CD14-positive monocyte (primary cell): ENCODE data around the gene CNTN5. TPM values are rescaled to one million over a fixed set of nuclear protein-coding genes. Genes with fewer than 3 reads are reported as not detected.

Source experiments
- DNase-seq, 3 donors: peaks; one replicate each; pipeline ENCODE4 v3.0.0-alpha.2; 2011 to 2022
- H2AFZ ChIP-seq: 2 replicates; pipeline ENCODE4 v1.6.0; 2012; ENCODE audit warnings: mild to moderate bottlenecking, low read depth, low read length, inconsistent platforms; ENCODE audit not compliant: insufficient read depth, poor library complexity, severe bottlenecking
- H3K27ac ChIP-seq, 2 donors: 1 replicate in 1 of 2; 2 replicates in 1 of 2; pipeline ENCODE4 v1.5.1; 2012 to 2013; ENCODE audit warnings: low read length in 2 of 2, control low read depth in 1 of 2, inconsistent platforms in 1 of 2, low read depth in 1 of 2, mild to moderate bottlenecking in 1 of 2
- H3K27me3 ChIP-seq, 2 donors: one replicate each; pipeline versions ENCODE4 v1.6.0 to v1.6.1; 2011 to 2013; ENCODE audit warnings: low read length in 2 of 2; ENCODE audit not compliant: control insufficient read depth in 2 of 2, insufficient read depth in 2 of 2
- H3K36me3 ChIP-seq, 2 donors: replicated peaks in 1 of 2; 1 replicate in 1 of 2; 2 replicates in 1 of 2; pipeline versions ENCODE4 v1.5.1 to v1.6.1; 2012 to 2013; ENCODE audit warnings: low read length in 2 of 2, control low read depth in 1 of 2, inconsistent platforms in 1 of 2, mild to moderate bottlenecking in 1 of 2; ENCODE audit not compliant: insufficient read depth in 2 of 2, control insufficient read depth in 1 of 2
- H3K4me1 ChIP-seq, 2 donors: 1 replicate in 1 of 2; 2 replicates in 1 of 2; pipeline versions ENCODE4 v1.5.1 to v1.6.1; 2012 to 2013; ENCODE audit warnings: low read length in 2 of 2, control low read depth in 1 of 2, inconsistent platforms in 1 of 2, mild to moderate bottlenecking in 1 of 2, moderate library complexity in 1 of 2; ENCODE audit not compliant: insufficient read depth in 2 of 2, control insufficient read depth in 1 of 2
- H3K4me2 ChIP-seq: replicated peaks from 2 replicates; pipeline ENCODE3; 2012; ENCODE audit warnings: low read length, moderate library complexity, mild to moderate bottlenecking; ENCODE audit not compliant: poor library complexity, severe bottlenecking; ENCODE audit errors: extremely low read depth
- H3K4me3 ChIP-seq, 3 experiments: fragments of 200-600 bp in 1 of 3; sonication (generic) in 1 of 3; replicated peaks in 1 of 3; 1 replicate in 2 of 3; 2 replicates in 1 of 3; pipeline ENCODE4 v1.5.1; 2011 to 2013; ENCODE audit warnings: low read length in 3 of 3, mild to moderate bottlenecking in 3 of 3, control low read depth in 2 of 3, low read depth in 2 of 3, inconsistent platforms in 1 of 3, moderate library complexity in 1 of 3
- H3K79me2 ChIP-seq: 2 replicates; pipeline ENCODE4 v1.6.0; 2012; ENCODE audit warnings: mild to moderate bottlenecking, control low read depth, inconsistent platforms, low read length, moderate library complexity; ENCODE audit not compliant: insufficient read depth
- H3K9ac ChIP-seq: 2 replicates; pipeline ENCODE4 v1.6.0; 2017; ENCODE audit warnings: low read length, mild to moderate bottlenecking; ENCODE audit not compliant: insufficient read depth, poor library complexity, severe bottlenecking
- H3K9me3 ChIP-seq, 2 donors: replicated peaks in 1 of 2; 1 replicate in 1 of 2; 2 replicates in 1 of 2; pipeline versions ENCODE4 v1.5.1 to v1.6.1; 2012 to 2013; ENCODE audit warnings: low read length in 2 of 2, control low read depth in 1 of 2; ENCODE audit not compliant: control insufficient read depth in 1 of 2, insufficient read depth in 1 of 2
- H4K20me1 ChIP-seq: 2 replicates; pipeline ENCODE4 v1.6.0; 2012; ENCODE audit warnings: mild to moderate bottlenecking, low read length, control low read depth, moderate library complexity; ENCODE audit not compliant: insufficient read depth
- H3K27ac Mint-ChIP-seq, 7 donors: one replicate each; pipeline ENCODE4 v1.8.0; 2020; ENCODE audit warnings: mild to moderate bottlenecking in 7 of 7, mixed read lengths in 7 of 7, moderate library complexity in 6 of 7, inconsistent platforms in 2 of 7
- H3K27me3 Mint-ChIP-seq, 3 donors: one replicate each; pipeline ENCODE4 v1.8.0; 2021 to 2022; ENCODE audit warnings: low read depth in 3 of 3, mild to moderate bottlenecking in 3 of 3, mixed read lengths in 3 of 3, moderate library complexity in 3 of 3, inconsistent platforms in 1 of 3
- H3K36me3 Mint-ChIP-seq, 2 donors: one replicate each; pipeline ENCODE4 v1.8.0; 2020; ENCODE audit warnings: mixed read lengths in 2 of 2, inconsistent platforms in 1 of 2, mild to moderate bottlenecking in 1 of 2
- H3K4me1 Mint-ChIP-seq: one replicate; pipeline ENCODE4 v1.8.0; 2020; ENCODE audit warnings: mild to moderate bottlenecking, mixed read lengths
- H3K4me3 Mint-ChIP-seq, 2 donors: one replicate each; pipeline ENCODE4 v1.8.0; 2020; ENCODE audit warnings: mild to moderate bottlenecking in 2 of 2, mixed read lengths in 2 of 2, moderate library complexity in 1 of 2
- H3K9me3 Mint-ChIP-seq, 7 donors: one replicate each; pipeline ENCODE4 v1.8.0; 2020 to 2022; ENCODE audit warnings: mixed read lengths in 7 of 7, mild to moderate bottlenecking in 6 of 7, moderate library complexity in 6 of 7, inconsistent platforms in 2 of 7
- CTCF ChIP-seq: fragments of 200-600 bp; IDR thresholded peaks from one replicate; pipeline ENCODE4 v1.8.0; 2022; ENCODE audit warnings: antibody characterized with exemption, mild to moderate bottlenecking
- WGBS: methylation state at CpG from one replicate; pipeline ENCODE4 v1.1.5; 2013; ENCODE audit warnings: missing lambda C conversion rate; ENCODE audit not compliant: insufficient coverage; 5-methylcytosine and 5-hydroxymethylcytosine counted together
- intact Hi-C, 2 donors: fragments of 100-400 bp; cut with micrococcal nuclease; formaldehyde crosslinking; loops; one replicate each; pipeline versions ENCODE4 v1.15.0 to v1.15.1; 2023
- polyA plus RNA-seq, 3 donors: library from polyadenylated mRNA; depleted of rRNA in 1 of 3; unstranded in 2 of 3; stranded (reverse) in 1 of 3; fragments of 300-500 nt in 2 of 3; fragments of >200 nt in 1 of 3; fragmentation: Illumina TruSeq in 2 of 3; gene quantifications; 1 replicate in 2 of 3; 2 replicates in 1 of 3; pipeline ENCODE4 v1.2.3, GENCODE V29; 2012 to 2021

The CNTN5 gene
- polyA plus RNA-seq, 3 donors: not detected

GRCh38 chr11:99759787-99760186 lies 739.0 kb downstream of the CNTN5 start:
- intact Hi-C loops: no loop called here
- no peak for DNase-seq
- no peak overlapping the region for H3K27ac Mint-ChIP-seq
- Histone ChIP-seq H4K20me1 (no peaks in the 10 kb centered on the region), H3K4me1 (no peaks in the 10 kb centered on the region), H2AFZ (no peak overlapping the region), H3K36me3 (no peaks in the 10 kb centered on the region), H3K27ac (no peak overlapping the region), H3K9ac (no peak overlapping the region), H3K4me3 (no peak overlapping the region), H3K4me2 (no peak overlapping the region), H3K9me3 (no peaks in the 10 kb centered on the region), H3K27me3 (no peaks in the 10 kb centered on the region), H3K79me2 (no peaks in the 10 kb centered on the region)
- H3K4me3 Mint-ChIP-seq: no peak overlapping the region
- H3K36me3 Mint-ChIP-seq: no peaks in the 10 kb centered on the region
- no CpG with 5 or more reads among the region's 2 CpGs for WGBS
- no peaks in the 10 kb centered on the region for H3K4me1 Mint-ChIP-seq
- H3K27me3 Mint-ChIP-seq: no peaks in the 10 kb centered on the region
- peaks cover 0 to 3% (median 0%) of the 10 kb centered on the region in 7 donors for H3K9me3 Mint-ChIP-seq
- no peak for TF ChIP-seq CTCF

GRCh38 chr11:99766811-99767210 lies 746.1 kb downstream of the CNTN5 start:
- Histone ChIP-seq H4K20me1 (no peaks in the 10 kb centered on the region), H2AFZ (no peak overlapping the region), H3K9me3 (no peaks in the 10 kb centered on the region), H3K4me1 (no peaks in the 10 kb centered on the region), H3K27me3 (no peaks in the 10 kb centered on the region), H3K79me2 (no peaks in the 10 kb centered on the region), H3K4me2 (no peak overlapping the region), H3K36me3 (no peaks in the 10 kb centered on the region), H3K4me3 (no peak overlapping the region), H3K27ac (no peak overlapping the region), H3K9ac (no peak overlapping the region)
- no peak for DNase-seq
- Mint-ChIP-seq H3K27me3 (no peaks in the 10 kb centered on the region), H3K27ac (no peak overlapping the region), H3K4me3 (no peak overlapping the region), H3K36me3 (no peaks in the 10 kb centered on the region), H3K9me3 (peaks cover 0 to 3% (median 0%) of the 10 kb centered on the region in 7 donors), H3K4me1 (no peaks in the 10 kb centered on the region)
- 20% methylated on average over 1 of the region's 3 CpGs for whole genome bisulfite sequencing
- intact Hi-C loops: no loop called here
- TF ChIP-seq CTCF: no peak
